RWPE2 (cell line): ENCODE measurements around the gene VWF.

ENCODE experiments used
- ATAC-seq: fragments of 200-7000 bp; cut with Tn5 transposase; 3 replicates; pipeline ENCODE4 v1.9.1; 2021; ENCODE audit warnings: low read depth
- DNase-seq: peaks from one replicate; pipeline ENCODE4 v3.0.0-alpha.2; 2020; ENCODE audit warnings: low spot score
- H3K27ac ChIP-seq: fragments of 450-650 bp; 2 replicates; pipeline ENCODE4 v1.5.1; 2017; ENCODE audit warnings: mild to moderate bottlenecking; ENCODE audit not compliant: poor library complexity, severe bottlenecking
- H3K27me3 ChIP-seq: fragments of 250-450 bp; sonication (Bioruptor Pico); 2 replicates; pipeline ENCODE4 v1.5.1; 2021; ENCODE audit warnings: mild to moderate bottlenecking, moderate library complexity; ENCODE audit not compliant: insufficient read depth, poor library complexity, severe bottlenecking
- H3K36me3 ChIP-seq: fragments of 250-450 bp; sonication (Bioruptor Pico); 2 replicates; pipeline ENCODE4 v1.5.1; 2020; ENCODE audit warnings: low read depth, mild to moderate bottlenecking, moderate library complexity
- H3K4me1 ChIP-seq: fragments of 250-450 bp; sonication (Bioruptor Pico); 2 replicates; pipeline ENCODE4 v1.5.1; 2021; ENCODE audit warnings: mild to moderate bottlenecking, moderate library complexity; ENCODE audit not compliant: insufficient read depth, poor library complexity, severe bottlenecking
- H3K4me3 ChIP-seq: fragments of 250-450 bp; sonication (Bioruptor Pico); 2 replicates; pipeline ENCODE4 v1.5.1; 2021; ENCODE audit warnings: mild to moderate bottlenecking, moderate library complexity; ENCODE audit not compliant: severe bottlenecking
- H3K9me3 ChIP-seq: fragments of 250-450 bp; sonication (Bioruptor Pico); 2 replicates; pipeline ENCODE4 v1.5.1; 2021; ENCODE audit warnings: mild to moderate bottlenecking, moderate library complexity; ENCODE audit not compliant: severe bottlenecking
- TF ChIP-seq, protein P1 (sequence below): fragments of 450-650 bp; IDR thresholded peaks from one replicate; pipeline ENCODE4 v1.5.1; 2017; ENCODE audit warnings: mild to moderate bottlenecking, moderate library complexity; ENCODE audit not compliant: poor library complexity, severe bottlenecking

VWF gene

GRCh38 chr12:5914387-5915149 is 209.9 kb downstream of the VWF start:
- TF ChIP-seq, protein P1, sequence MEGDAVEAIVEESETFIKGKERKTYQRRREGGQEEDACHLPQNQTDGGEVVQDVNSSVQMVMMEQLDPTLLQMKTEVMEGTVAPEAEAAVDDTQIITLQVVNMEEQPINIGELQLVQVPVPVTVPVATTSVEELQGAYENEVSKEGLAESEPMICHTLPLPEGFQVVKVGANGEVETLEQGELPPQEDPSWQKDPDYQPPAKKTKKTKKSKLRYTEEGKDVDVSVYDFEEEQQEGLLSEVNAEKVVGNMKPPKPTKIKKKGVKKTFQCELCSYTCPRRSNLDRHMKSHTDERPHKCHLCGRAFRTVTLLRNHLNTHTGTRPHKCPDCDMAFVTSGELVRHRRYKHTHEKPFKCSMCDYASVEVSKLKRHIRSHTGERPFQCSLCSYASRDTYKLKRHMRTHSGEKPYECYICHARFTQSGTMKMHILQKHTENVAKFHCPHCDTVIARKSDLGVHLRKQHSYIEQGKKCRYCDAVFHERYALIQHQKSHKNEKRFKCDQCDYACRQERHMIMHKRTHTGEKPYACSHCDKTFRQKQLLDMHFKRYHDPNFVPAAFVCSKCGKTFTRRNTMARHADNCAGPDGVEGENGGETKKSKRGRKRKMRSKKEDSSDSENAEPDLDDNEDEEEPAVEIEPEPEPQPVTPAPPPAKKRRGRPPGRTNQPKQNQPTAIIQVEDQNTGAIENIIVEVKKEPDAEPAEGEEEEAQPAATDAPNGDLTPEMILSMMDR = no peak
- DNase-seq (no peak), ATAC-seq (no peak)
- Histone ChIP-seq H3K4me3 (no peak overlapping the region), H3K27ac (no peak overlapping the region), H3K4me1 (no peaks in the 10 kb centered on the region), H3K27me3 (peaks cover 10% of the 10 kb centered on the region), H3K36me3 (no peaks in the 10 kb centered on the region), H3K9me3 (no peaks in the 10 kb centered on the region)

- no peak for DNase-seq
- Histone ChIP-seq H3K36me3 (no peaks in the 10 kb centered on the region), H3K9me3 (no peaks in the 10 kb centered on the region), H3K4me1 (no peaks in the 10 kb centered on the region), H3K4me3 (no peak overlapping the region), H3K27ac (no peak overlapping the region), H3K27me3 (peaks cover 10% of the 10 kb centered on the region)
- no peak for ATAC-seq
- TF ChIP-seq, protein P1 = no peak
These were observed 211.1 kb downstream of the VWF start for GRCh38 chr12:5913387-5913786.

DNA sequence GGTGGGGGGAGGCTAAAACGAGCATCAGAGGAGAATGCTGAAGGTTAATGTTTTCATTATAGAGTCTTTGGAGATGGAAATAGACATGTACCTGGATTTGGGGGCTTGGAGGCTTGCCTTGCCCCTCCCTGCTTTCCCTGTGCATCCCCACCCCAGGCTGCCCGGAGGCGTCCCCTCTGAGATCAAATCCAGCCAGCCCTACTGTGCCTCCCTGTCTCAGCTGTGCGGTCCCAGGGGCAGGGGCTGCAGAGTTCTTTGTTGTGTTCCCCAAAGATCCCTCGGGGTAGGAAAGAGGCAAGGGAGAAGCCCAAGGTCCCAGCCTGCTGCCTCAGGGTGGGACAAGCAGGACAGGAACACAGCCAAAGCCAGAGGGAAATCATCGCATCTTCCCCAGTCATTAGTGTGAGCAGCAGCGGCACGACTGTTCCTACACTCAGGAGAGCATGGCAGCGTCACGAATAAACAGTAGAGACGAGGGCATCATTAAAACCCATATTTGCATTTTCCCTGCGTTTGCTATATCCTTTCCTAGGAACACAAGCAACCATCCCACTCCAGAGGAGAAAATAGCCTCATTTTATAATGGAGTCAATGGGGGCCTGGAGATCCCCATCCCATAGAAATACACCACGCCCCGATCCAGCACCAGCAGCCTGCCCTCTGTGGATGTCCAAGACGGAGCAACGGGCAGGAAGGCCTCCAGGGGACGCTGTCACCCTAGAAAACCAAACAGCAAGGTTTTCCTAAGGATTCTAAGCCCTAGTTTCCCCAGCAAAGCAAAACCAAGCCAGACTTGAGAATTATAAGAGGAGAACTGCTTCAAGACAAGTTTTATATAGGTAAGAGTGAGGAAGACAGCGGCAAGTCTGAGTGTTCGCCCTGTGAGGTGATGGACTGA is 211.8 kb downstream of the VWF start:
- TF ChIP-seq, protein P1 = no peak
- no peaks in the 10 kb centered on the region for H3K9me3 ChIP-seq
- DNase-seq (no peak), ATAC-seq (no peak)
- no peak overlapping the region for H3K27ac ChIP-seq
- H3K27me3 ChIP-seq = peaks cover 10% of the 10 kb centered on the region
- H3K4me3 ChIP-seq = no peak overlapping the region
- no peaks in the 10 kb centered on the region for H3K4me1 ChIP-seq
- no peaks in the 10 kb centered on the region for H3K36me3 ChIP-seq

GRCh38 chr12:5912011-5912410 is 212.5 kb downstream of the VWF start:
- DNase-seq = no peak
- Histone ChIP-seq H3K4me3 (no peak overlapping the region), H3K27ac (no peak overlapping the region), H3K36me3 (no peaks in the 10 kb centered on the region), H3K4me1 (no peaks in the 10 kb centered on the region), H3K9me3 (no peaks in the 10 kb centered on the region), H3K27me3 (peaks cover 14% of the 10 kb centered on the region)
- ATAC-seq = no peak
- TF ChIP-seq, protein P1 = no peak
